Fibroblast of skin of right quadriceps (primary cell): ENCODE results near the gene UPP1.

Source experiments
- DNase-seq: peaks from one replicate; pipeline ENCODE4 v3.0.0-alpha.2; 2013

Gene UPP1

GRCh38 chr7:48087349-48087748 is 1.7 kb upstream of the UPP1 start:
- peak; percentile 82 for DNase-seq

GRCh38 chr7:48088559-48089045 is 463 bp upstream of the UPP1 start:
- peak; percentile 95 for DNase-seq

GRCh38 chr7:48090095-48090805 is 1.2 kb downstream of the UPP1 start:
- no peak for DNase-seq

GRCh38 chr7:48091506-48092433 is 2.7 kb downstream of the UPP1 start:
- DNase-seq = no peak

- peak; percentile 73 for DNase-seq
These were observed 5.8 kb downstream of the UPP1 start for GRCh38 chr7:48094861-48095293.

- no peak for DNase-seq
These were observed 7.2 kb downstream of the UPP1 start for GRCh38 chr7:48096273-48096672.

GRCh38 chr7:48097521-48098231 is 8.6 kb downstream of the UPP1 start:
- DNase-seq = no peak

GRCh38 chr7:48098846-48099245 is 9.8 kb downstream of the UPP1 start:
- no peak for DNase-seq

GRCh38 chr7:48099781-48100180 is 10.7 kb downstream of the UPP1 start:
- no peak for DNase-seq

GRCh38 chr7:48101352-48101751 is 12.3 kb downstream of the UPP1 start:
- no peak for DNase-seq

- no peak for DNase-seq
These were observed 12.9 kb downstream of the UPP1 start for GRCh38 chr7:48101968-48102367.

- DNase-seq = no peak
These were observed 13.5 kb downstream of the UPP1 start for GRCh38 chr7:48102530-48102929.

GRCh38 chr7:48105045-48105444 is 16.0 kb downstream of the UPP1 start:
- DNase-seq = no peak

GRCh38 chr7:48106906-48107659 is 18.0 kb downstream of the UPP1 start:
- DNase-seq = no peak

- DNase-seq = no peak
These were observed 18.9 kb downstream of the UPP1 start for GRCh38 chr7:48107926-48108472.

GRCh38 chr7:48108959-48109847 is 20.1 kb downstream of the UPP1 start:
- no peak for DNase-seq

- no peak for DNase-seq
These were observed 21.0 kb downstream of the UPP1 start for GRCh38 chr7:48109848-48110663.

- DNase-seq = no peak
These were observed 21.8 kb downstream of the UPP1 start for GRCh38 chr7:48110868-48111267.

- no peak for DNase-seq
These were observed 22.5 kb downstream of the UPP1 start for GRCh38 chr7:48111596-48111995.
